ENCODE results near the gene CCDC12. TPM values are rescaled to one million over a fixed set of nuclear protein-coding genes. Genes with fewer than 3 reads are reported as not detected.

Gene CCDC12
- total RNA-seq, 4 donors from 2014 or later, result 55.5 to 87.5 (median 67.5) TPM

DNA sequence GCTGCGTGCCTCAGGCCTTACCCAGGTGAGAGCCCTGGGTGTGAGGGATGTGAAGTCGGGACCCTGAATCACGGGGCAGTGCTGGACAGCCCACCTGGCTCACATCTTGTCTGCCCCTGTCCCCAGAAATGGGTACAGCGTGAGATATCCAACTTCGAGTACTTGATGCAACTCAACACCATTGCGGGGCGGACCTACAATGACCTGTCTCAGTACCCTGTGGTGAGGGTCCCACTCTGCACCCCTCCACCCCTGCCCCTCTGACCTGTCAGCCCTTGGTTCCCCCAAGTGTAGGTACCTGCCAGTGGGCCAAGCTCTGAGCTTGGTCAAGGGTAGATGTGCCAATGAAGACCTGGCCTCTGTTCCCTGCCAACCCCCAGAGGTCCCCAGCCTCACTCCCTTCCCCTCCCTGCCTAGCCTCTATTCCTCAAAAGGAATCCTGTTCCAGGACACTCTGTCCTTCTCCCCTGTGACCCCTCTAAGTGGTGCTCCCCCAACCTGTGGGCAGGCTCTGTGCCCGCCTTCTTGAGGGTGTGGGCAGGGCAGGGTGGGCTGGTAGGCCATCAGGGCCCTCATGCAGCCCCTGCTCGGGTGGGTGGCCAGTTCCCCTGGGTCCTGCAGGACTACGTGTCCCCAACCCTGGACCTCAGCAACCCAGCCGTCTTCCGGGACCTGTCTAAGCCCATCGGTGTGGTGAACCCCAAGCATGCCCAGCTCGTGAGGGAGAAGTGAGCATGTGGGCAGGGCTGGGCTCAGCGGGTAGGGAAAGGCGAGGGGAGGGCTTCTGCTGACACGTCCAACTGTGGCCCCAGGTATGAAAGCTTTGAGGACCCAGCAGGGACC, 28.0 kb upstream of the CCDC12 start:
- intact Hi-C loops (cut with DNase I), result no loop called here
- DNase-seq, result no peak
- H3K36me3 ChIP-seq, result peaks cover 52 to 94% (median 56%) of the 10 kb centered on the region in 3 donors

DNA sequence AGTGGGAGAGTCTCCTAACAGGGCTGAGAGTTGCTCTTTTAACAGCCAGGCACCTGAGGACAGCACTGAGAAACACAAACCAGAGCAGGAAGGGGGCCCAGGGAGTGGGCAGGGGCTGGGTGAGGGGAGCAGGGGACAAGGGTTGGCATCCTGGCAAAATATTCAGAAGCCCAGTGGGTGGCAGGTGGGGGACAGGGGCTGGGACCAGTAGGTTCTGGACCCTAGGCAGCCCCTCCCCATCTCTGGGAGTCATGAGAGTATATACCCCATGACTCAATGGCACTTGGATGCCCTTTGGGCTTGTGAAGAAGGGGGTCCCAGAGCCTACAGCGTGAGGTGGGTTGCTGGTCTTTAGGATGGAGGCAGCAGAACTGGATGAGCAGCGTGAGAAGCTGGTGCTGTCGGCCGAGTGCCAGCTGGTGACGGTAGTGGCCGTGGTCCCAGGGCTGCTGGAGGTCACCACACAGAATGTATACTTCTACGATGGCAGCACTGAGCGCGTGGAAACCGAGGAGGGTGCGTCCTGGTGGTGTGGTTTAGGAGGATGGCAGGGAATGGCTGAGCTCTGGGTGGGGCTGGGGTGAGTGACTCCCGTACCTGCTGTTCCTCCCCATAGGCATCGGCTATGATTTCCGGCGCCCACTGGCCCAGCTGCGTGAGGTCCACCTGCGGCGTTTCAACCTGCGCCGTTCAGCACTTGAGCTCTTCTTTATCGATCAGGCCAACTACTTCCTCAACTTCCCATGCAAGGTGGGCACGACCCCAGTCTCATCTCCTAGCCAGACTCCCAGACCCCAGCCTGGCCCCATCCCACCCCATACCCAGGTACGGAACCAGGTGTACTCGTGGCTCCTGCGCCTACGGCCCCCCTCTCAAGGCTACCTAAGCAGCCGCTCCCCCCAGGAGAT, 27.2 kb upstream of the CCDC12 start:
- WGBS, 2 donors, result 92 to 98% methylated on average over 19 to 22 of the region's 27 CpGs
- intact Hi-C loops (cut with DNase I), result no loop called here
- Histone ChIP-seq H3K27ac (no peak overlapping the region), H3K27me3 (no peaks in the 10 kb centered on the region), H3K9me3 (no peaks in the 10 kb centered on the region), H3K4me1 (peaks cover 2 to 29% (median 3%) of the 10 kb centered on the region in 3 donors), H3K36me3 (peaks cover 52 to 100% (median 63%) of the 10 kb centered on the region in 3 donors), H3K4me3 (no peak overlapping the region)
- DNase-seq, result no peak
- no peak for TF ChIP-seq POLR2A (IDR thresholded peaks at IDR 0.05)
- no peak for TF ChIP-seq CTCF (IDR thresholded peaks at IDR 0.05)

More for the DNA sequence above, 28.0 kb upstream of the CCDC12 start:
- TF ChIP-seq POLR2A (IDR thresholded peaks at IDR 0.05) (no peak), CTCF (IDR thresholded peaks at IDR 0.05) (no peak)
- no peak overlapping the region for H3K27ac ChIP-seq
- WGBS, 2 donors, result 87% methylated on average over 6 to 8 of the region's 17 CpGs
- H3K4me3 ChIP-seq, result no peak overlapping the region
- no peaks in the 10 kb centered on the region for H3K9me3 ChIP-seq
- H3K27me3 ChIP-seq, result no peaks in the 10 kb centered on the region
- peaks cover 6 to 35% (median 7%) of the 10 kb centered on the region in 3 donors for H3K4me1 ChIP-seq

- no peak overlapping the region for H3K27ac ChIP-seq
- peaks cover 0 to 29% (median 6%) of the 10 kb centered on the region in 3 donors for H3K4me1 ChIP-seq
- WGBS, 2 donors, result 89% methylated on average over 7 of the region's 10 CpGs; no CpG with 5 or more reads in 1 of the 2 donors
- no peak overlapping the region for H3K4me3 ChIP-seq
- intact Hi-C loops (cut with DNase I), result no loop called here
- no peaks in the 10 kb centered on the region for H3K9me3 ChIP-seq
- DNase-seq, result no peak
- H3K36me3 ChIP-seq, result peaks cover 52 to 100% (median 64%) of the 10 kb centered on the region in 3 donors
- no peaks in the 10 kb centered on the region for H3K27me3 ChIP-seq
- TF ChIP-seq POLR2A (IDR thresholded peaks at IDR 0.05) (no peak), CTCF (IDR thresholded peaks at IDR 0.05) (no peak)
These were observed 26.5 kb upstream of the CCDC12 start for GRCh38 chr3:47003056-47003410.

- H3K4me3 ChIP-seq, result no peak overlapping the region
- H3K36me3 ChIP-seq, result peaks cover 52 to 100% (median 64%) of the 10 kb centered on the region in 3 donors
- peaks cover 0 to 32% (median 10%) of the 10 kb centered on the region in 3 donors for H3K4me1 ChIP-seq
- H3K9me3 ChIP-seq, result no peaks in the 10 kb centered on the region
- no peaks in the 10 kb centered on the region for H3K27me3 ChIP-seq
- 73 to 83% methylated on average over 9 of the region's 35 CpGs for WGBS, 2 donors
- intact Hi-C loops (cut with DNase I), result no loop called here
- no peak overlapping the region for H3K27ac ChIP-seq
- TF ChIP-seq POLR2A (IDR thresholded peaks at IDR 0.05), result no peak
- TF ChIP-seq CTCF (IDR thresholded peaks at IDR 0.05), result no peak
- DNase-seq, result no peak
These were observed 25.9 kb upstream of the CCDC12 start for GRCh38 chr3:47002171-47003055.
